ENCODE data around the gene ABCC2.

The ABCC2 gene

DNA sequence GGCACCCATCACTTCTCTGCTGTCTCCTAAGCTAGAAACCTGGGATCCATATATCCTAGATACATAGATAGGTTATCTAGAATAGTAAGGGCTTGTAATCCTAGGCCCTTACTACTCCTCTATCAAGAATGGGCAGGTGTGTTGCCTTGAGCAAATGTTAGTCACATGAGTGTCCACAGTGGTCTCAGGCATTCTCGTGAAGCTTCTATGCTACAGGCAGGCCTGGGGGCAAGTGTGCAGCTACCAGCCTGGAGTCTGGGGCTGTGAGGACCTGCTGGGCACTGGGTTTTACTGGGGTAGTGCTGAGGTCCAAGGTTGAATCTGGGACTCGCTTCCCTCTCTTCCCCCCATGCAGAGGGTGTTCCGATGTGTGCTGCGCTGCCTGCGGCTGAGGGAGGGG, 91.4 kb downstream of the ABCC2 start:
- TF ChIP-seq, protein P1, sequence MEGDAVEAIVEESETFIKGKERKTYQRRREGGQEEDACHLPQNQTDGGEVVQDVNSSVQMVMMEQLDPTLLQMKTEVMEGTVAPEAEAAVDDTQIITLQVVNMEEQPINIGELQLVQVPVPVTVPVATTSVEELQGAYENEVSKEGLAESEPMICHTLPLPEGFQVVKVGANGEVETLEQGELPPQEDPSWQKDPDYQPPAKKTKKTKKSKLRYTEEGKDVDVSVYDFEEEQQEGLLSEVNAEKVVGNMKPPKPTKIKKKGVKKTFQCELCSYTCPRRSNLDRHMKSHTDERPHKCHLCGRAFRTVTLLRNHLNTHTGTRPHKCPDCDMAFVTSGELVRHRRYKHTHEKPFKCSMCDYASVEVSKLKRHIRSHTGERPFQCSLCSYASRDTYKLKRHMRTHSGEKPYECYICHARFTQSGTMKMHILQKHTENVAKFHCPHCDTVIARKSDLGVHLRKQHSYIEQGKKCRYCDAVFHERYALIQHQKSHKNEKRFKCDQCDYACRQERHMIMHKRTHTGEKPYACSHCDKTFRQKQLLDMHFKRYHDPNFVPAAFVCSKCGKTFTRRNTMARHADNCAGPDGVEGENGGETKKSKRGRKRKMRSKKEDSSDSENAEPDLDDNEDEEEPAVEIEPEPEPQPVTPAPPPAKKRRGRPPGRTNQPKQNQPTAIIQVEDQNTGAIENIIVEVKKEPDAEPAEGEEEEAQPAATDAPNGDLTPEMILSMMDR (IDR thresholded peaks at IDR 0.05; ENCODE audit: borderline replicate concordance, insufficient read depth, low read depth, low read length) = no peak
- H3K4me3 ChIP-seq (ENCODE audit: low read depth, low read length) = no peak overlapping the region

DNA sequence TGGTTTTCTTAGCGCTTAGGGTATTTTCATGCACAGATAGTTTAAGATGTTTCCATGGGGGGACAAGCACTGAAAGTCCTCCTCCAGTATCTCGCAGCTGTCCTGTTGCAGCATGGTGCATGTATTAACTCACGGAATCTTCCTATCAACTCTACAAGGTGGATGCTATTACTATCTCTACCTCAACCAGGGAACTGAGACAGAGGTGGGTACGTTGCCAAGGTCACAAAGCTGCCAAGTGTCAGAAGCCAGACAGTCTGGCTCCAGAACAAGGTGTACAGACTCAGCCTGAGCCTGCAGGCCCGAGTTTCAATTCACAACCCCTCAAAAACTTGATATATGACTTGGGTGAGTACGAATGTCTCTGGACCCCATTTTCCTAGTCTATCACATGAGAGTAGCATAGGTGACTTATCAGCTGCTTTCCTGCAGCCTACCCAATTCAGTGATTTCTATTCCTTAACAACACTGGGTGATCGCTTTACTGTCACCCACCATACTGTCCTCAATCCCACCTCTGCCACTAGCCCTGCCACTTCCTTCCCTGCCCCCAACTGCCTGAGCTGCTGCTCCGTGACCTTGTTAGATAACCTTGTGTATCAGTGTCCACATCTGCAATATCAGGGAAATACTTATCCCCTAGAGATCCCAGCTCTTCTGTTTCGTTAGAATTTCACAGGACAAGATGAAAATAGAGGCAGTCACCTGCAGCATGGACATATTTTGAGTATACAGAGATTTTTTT, 92.1 kb downstream of the ABCC2 start:
- no peak overlapping the region for H3K4me3 ChIP-seq (ENCODE audit: low read depth, low read length)
- TF ChIP-seq, protein P1 (IDR thresholded peaks at IDR 0.05; ENCODE audit: borderline replicate concordance, insufficient read depth, low read depth, low read length) = no peak

GRCh38 chr10:99875473-99875872, 93.0 kb downstream of the ABCC2 start:
- no peak overlapping the region for H3K4me3 ChIP-seq (ENCODE audit: low read depth, low read length)
- TF ChIP-seq, protein P1 (IDR thresholded peaks at IDR 0.05; ENCODE audit: borderline replicate concordance, insufficient read depth, low read depth, low read length) = no peak

DNA sequence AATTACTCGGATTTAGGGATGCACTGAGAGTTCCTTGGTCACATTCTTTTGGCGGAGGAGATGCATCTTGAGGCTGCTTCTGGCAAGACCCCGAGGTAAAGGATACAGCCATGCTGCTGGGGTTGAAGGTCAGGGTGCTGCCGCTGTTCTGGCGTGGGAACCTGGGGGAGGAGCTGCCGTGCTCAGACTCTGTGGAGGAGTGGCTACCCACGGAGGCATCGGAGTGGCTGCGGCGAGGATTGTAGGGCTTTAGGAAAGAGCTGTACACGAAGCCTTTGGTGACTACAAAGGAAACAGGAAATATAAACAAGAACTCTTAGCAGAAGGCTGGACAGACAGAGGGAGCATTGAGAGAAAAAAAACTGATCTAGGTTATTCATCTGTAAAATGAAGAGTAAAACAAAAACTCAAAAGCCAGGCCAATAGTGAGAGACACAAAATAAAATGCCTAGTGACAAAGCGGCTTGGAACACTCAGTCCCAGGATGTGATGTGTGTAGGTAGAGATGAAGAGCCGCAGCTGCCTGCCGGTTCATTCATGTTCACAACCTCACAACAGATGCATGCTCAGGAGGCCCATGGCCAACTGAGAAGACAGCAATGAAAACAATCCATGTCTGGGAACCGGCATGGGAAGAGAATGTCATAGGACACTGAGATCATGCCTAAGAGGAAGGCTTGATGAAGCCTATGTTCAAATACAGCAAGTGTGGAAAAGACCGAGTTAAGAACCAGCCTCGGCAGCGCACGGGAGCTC, 97.8 kb downstream of the ABCC2 start:
- H3K4me3 ChIP-seq (ENCODE audit: low read depth, low read length) = no peak overlapping the region
- TF ChIP-seq, protein P1 (IDR thresholded peaks at IDR 0.05; ENCODE audit: borderline replicate concordance, insufficient read depth, low read depth, low read length) = no peak

GRCh38 chr10:99881371-99881770, 98.9 kb downstream of the ABCC2 start:
- no peak overlapping the region for H3K4me3 ChIP-seq (ENCODE audit: low read depth, low read length)
- TF ChIP-seq, protein P1 (IDR thresholded peaks at IDR 0.05; ENCODE audit: borderline replicate concordance, insufficient read depth, low read depth, low read length) = no peak

DNA sequence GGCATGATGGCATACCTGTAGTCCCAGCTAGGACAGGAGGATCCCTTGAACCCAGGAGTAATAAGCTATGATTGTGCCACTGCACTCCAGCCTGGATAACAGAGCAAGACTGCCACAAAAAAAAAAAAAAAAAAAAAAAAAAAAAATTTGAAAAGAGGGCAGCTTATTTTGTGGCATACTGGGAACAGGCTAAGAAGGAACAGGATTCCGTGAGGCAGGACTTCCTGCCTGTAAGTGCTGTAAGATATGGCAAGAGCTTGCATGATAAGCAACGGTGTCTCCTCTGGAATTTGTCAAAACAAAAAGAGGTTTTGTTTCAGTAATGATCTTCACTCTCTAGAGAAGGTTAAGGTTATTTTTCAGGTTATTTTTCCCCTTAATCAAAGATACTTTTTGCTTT, 101.1 kb downstream of the ABCC2 start:
- TF ChIP-seq, protein P1 (IDR thresholded peaks at IDR 0.05; ENCODE audit: borderline replicate concordance, insufficient read depth, low read depth, low read length) = no peak
- no peak overlapping the region for H3K4me3 ChIP-seq (ENCODE audit: low read depth, low read length)

- no peak overlapping the region for H3K4me3 ChIP-seq (ENCODE audit: low read depth, low read length)
- TF ChIP-seq, protein P1 (IDR thresholded peaks at IDR 0.05; ENCODE audit: borderline replicate concordance, insufficient read depth, low read depth, low read length) = no peak
Observed at GRCh38 chr10:99888622-99889021, 106.2 kb downstream of the ABCC2 start.

All from GM12875 (cell line).